Spleen (tissue), 7 donors: Measurements from ENCODE around the gene TNRC6B.

Source experiments
- POLR2A ChIP-seq, 3 donors: fragments of 450-650 bp; IDR thresholded peaks; one replicate each; pipeline ENCODE4 v1.5.1; 2017; ENCODE audit warnings: antibody characterized with exemption in 3 of 3, mild to moderate bottlenecking in 1 of 3
- POLR2AphosphoS5 ChIP-seq, 3 donors: sonication (generic); formaldehyde crosslinking; IDR thresholded peaks; one replicate each; pipeline ENCODE4 v1.5.1; 2017; ENCODE audit warnings: antibody characterized with exemption in 3 of 3
- TF ChIP-seq, protein P1 (sequence below), 11 experiments: fragments of 200-600 bp in 7 of 11; fragments of 450-650 bp in 4 of 11; sonication (generic) in 4 of 11; IDR thresholded peaks in 8 of 11; conservative IDR thresholded peaks in 3 of 11; 1 replicate in 7 of 11; 2 replicates in 4 of 11; pipeline versions ENCODE4 v1.4.0 to v1.8.0; 2016 to 2021; ENCODE audit warnings: antibody characterized with exemption in 11 of 11, inconsistent platforms in 4 of 11, mild to moderate bottlenecking in 1 of 11
- donor health status: DM: no; HTN: no; CAD: no; lungs with moderate emphysema.
- donor health status: DM: no; HTN: no; CAD: no.
- donor health status: DM: no; HTN: no; CAD: no.

DNA sequence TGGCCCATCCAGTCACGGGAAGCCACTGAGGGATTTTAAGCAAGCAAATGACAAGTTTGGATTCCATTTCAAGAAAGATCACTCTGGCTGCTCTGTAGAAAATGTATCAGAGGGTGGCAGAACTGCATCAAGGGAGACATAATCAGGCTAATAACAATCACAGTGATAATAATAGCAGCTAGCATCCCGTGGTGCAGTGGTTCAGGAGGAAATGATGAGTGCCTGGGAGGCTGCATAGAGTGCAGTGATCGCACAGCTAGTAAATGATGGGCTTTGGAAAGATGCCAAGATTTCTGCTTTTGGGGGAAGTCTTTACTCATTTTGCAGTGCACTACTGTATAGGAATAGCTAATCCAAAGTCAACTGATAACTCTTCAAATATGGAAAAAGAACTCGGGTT, 35.8 kb downstream of the TNRC6B start:
- TF ChIP-seq POLR2A (IDR thresholded peaks at IDR 0.05) (no peak), POLR2AphosphoS5 (IDR thresholded peaks at IDR 0.05) (no peak)
- TF ChIP-seq, protein P1, sequence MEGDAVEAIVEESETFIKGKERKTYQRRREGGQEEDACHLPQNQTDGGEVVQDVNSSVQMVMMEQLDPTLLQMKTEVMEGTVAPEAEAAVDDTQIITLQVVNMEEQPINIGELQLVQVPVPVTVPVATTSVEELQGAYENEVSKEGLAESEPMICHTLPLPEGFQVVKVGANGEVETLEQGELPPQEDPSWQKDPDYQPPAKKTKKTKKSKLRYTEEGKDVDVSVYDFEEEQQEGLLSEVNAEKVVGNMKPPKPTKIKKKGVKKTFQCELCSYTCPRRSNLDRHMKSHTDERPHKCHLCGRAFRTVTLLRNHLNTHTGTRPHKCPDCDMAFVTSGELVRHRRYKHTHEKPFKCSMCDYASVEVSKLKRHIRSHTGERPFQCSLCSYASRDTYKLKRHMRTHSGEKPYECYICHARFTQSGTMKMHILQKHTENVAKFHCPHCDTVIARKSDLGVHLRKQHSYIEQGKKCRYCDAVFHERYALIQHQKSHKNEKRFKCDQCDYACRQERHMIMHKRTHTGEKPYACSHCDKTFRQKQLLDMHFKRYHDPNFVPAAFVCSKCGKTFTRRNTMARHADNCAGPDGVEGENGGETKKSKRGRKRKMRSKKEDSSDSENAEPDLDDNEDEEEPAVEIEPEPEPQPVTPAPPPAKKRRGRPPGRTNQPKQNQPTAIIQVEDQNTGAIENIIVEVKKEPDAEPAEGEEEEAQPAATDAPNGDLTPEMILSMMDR (IDR thresholded peaks at IDR 0.05 in 8 of 11, conservative IDR thresholded peaks at IDR 0.05 in 3 of 11), result no peak
